GM11168 (cell line): ENCODE data around the gene AXIN2.

Source experiments
- in situ Hi-C: fragments of 300-500 bp; cut with MboI; formaldehyde crosslinking; loops from one replicate; pipeline ENCODE4 v1.12.0; 2022; ENCODE audit warnings: low sequenced_read_pairs; ENCODE audit not compliant: unreplicated experiment

Gene AXIN2, protein sequence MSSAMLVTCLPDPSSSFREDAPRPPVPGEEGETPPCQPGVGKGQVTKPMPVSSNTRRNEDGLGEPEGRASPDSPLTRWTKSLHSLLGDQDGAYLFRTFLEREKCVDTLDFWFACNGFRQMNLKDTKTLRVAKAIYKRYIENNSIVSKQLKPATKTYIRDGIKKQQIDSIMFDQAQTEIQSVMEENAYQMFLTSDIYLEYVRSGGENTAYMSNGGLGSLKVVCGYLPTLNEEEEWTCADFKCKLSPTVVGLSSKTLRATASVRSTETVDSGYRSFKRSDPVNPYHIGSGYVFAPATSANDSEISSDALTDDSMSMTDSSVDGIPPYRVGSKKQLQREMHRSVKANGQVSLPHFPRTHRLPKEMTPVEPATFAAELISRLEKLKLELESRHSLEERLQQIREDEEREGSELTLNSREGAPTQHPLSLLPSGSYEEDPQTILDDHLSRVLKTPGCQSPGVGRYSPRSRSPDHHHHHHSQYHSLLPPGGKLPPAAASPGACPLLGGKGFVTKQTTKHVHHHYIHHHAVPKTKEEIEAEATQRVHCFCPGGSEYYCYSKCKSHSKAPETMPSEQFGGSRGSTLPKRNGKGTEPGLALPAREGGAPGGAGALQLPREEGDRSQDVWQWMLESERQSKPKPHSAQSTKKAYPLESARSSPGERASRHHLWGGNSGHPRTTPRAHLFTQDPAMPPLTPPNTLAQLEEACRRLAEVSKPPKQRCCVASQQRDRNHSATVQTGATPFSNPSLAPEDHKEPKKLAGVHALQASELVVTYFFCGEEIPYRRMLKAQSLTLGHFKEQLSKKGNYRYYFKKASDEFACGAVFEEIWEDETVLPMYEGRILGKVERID

DNA sequence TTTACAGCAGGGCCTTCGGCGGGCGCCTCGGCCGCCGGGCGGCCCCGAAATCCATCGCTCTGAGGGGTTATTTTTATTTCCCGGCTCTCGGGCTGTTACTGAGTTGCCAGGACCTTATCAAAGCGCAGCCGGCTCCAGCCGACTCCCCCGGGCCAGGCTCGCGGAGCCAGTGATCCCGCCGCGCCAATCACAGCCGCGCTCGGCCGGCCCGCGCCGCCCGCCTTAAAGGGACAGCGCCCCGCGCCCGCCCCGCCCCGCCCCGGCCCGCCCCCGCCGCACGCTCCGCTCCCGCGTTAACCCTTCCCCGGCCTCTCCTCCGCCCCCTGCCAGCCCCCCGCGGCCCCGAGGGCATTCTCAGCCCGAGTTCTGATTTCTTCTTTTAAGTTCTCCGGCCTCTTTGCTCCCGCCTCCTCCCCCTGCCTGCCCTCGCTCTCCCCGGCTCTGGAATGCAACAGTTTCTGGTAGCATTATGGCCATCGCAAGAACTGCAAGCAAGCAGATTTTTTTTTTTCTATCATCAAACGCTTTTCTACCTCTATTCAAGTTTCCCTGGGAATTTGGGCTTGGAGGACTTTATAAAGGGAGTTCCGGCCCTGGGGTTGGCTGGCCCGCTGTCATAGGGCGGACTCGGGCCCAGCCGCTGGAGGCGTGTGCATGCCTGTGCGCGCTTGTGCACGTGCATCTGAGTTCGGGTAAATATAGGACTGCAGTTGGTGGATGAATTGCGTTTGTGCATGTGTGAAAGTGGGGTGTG is at the start of gene AXIN2:
AXIN2 (minus strand) TSS at position 197 of the 754 bp plus-strand sequence. CDS start 3,028 bp downstream, outside the sequence.
- in situ Hi-C loops: no loop called here

DNA sequence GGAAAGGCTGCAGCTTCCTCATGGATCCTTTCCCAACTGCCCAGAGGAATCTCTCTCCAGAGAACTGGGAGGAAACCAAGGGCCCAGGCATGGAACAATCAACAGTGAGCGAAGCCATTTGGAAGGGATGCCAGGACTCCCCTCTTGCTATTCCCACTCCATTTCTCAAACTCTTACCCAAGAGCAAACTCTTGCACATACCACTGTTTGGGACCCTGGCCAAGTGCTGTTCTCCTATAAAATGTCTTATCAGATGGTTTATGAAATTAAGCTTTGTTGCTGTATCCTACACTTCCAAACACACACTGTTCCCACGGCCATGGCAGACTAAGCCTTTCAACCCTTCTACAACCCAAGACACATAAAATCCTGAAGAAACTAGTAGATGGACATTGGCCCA is 48.3 kb upstream of the AXIN2 start:
- in situ Hi-C loops: no loop called here

DNA sequence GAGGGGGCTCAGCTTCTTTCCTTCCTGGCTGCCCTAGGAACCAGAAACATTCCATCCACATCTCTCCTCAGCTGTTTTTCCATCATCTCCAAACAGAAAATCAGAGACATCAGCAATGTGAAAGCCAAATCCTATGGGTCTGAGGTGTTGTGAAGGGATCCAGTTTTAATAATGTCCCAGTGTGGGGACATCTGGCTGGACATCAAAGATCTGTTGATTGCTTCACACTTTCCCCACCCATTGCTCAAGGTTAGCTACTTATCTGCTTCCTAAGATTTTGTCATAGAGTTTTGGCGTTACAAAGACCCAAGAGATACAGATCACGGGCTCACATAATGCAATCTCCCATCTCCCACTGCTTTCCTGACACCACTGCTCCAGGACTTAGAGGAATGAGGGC is 47.8 kb upstream of the AXIN2 start:
- in situ Hi-C loops: no loop called here

DNA sequence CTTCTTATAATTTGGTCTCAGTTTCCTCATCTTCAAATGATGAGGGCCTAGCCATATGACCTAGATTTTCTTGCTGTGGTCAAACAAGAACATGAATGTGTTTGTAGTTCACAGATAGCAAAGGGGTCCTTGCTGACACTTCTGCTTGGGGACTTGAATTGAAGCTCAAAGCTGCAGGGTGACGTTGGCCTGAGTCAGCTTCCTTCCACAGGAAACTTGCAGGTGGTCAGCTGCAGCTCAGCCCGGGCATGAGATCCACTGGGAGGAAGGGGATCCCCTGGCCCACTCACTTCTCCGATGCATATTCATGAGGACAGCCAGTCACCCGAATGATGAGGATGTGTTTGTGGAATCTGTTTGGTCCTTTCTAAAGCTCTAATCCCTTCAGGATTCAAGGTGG is 42.6 kb upstream of the AXIN2 start:
- in situ Hi-C loops: no loop called here

DNA sequence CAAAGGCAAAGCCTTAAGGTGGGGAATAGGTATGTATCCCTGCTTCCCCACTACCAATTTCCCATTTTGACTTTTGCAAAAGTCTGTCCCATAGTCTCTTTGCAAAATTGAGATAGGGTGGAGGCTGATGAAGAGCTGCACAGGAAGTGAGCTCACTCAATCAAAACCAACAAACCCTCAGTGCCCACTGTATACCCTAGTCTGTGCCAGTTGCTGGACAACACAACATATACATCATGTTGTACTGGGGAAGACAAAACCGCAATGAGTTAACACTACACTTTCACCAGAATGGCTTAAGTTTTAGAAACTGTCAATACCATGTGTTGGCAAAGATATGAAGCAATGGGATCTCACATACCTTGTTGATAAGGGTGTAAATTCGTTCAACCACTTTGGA is 40.4 kb upstream of the AXIN2 start:
- in situ Hi-C loops: no loop called here

DNA sequence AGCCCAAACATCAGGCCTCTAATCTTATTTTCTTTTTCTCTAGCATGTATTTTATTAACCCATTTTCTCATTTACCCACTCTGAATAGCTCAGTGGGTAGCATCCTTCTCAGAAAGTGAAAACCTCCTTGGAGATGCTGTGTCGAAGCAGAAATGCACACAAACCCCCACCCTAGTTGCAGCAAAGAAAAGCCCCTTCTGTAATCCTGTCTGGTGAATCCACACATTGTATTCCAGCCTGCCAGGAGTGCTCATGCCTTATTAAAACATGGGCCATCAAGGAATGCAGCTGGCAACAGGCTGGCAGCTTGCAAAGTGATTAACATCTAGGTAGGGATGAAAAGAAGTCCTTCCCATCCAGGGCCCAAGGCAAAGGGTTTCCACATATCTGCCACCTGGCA is 39.7 kb upstream of the AXIN2 start:
- in situ Hi-C loops: no loop called here

DNA sequence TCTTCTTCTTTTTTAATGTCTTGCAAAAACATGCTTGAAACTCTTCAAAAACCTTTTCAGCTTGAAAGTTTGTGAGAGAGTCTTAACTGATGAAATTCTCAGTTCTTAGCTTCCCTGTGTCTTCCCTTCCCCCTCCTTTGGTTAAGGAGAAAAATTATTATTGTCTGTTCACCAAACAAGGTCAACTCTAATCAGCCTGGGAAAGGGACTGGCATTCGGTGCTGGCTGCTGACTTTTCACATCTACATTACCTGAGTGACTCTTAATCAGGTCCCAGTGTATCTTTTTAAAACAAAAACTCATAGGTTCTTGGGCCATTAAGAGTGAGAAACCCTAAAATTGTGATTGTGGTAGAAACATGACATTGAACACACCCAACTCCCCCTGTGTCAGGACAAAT is 39.1 kb upstream of the AXIN2 start:
- in situ Hi-C loops: no loop called here

DNA sequence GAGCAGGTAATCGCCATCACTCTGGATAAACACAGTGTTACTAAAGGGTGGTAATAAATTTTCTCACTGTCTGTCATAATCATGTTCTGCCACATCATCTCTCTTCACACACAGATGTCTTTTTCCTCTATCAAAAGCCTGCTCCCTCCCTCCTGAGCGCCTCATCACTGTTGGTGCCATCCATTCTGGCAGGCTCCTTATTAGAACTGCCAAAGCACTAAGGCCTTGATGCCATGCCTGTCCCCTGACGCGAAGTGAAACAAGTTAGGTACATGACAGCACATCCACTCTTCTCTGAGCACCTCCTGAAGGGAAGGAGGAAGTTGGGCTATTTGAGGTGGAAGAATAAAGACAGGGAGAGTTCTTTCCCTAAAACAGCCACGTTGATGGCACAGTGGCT is 38.2 kb upstream of the AXIN2 start:
- in situ Hi-C loops: no loop called here

DNA sequence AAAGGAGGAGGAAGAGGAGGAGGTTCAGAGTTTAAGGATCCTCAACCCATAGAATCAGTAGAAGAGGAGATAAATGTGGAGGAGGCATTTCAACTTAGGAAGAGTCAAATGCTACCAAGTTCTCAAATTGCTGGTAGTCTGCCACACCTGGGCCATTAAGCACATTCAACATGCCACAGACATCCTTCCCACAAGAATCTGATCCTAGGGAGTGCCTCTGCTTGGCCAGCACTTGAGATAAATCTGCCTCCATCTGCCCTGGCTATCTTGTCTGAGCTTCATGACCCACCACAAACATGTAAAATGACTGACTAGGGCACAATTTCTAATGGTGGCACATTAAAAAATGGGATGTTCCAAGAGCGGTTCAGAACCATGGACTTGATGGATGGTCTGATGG is 37.3 kb upstream of the AXIN2 start:
- in situ Hi-C loops: no loop called here

DNA sequence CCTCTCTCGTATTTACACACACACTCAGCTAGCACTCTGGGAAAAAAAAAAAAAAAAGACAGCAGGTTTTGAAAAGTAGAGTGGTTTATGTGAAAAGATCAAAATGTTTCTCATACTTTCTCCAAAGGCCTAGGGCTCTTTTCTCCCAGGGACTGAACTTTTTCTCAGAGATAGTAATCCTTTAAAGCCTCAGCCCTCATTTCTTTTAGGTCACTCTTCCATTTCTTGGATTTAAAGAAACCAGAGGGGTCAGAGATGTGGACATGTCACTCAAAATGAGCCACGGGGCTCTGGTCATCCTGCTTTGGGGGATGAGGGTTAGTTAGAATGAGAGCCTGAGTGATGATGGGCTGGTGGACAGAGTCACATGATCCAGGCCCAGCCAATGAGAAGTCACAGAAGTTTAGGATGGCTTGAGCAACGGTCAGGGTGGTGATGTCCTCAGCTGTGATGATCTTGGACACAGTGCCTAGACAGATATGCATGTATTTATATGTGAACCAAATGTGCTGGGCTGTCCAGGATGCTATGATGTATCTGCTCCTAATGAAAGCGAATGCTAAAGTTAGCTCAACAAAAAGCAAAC is 33.7 kb upstream of the AXIN2 start:
- in situ Hi-C loops: no loop called here

DNA sequence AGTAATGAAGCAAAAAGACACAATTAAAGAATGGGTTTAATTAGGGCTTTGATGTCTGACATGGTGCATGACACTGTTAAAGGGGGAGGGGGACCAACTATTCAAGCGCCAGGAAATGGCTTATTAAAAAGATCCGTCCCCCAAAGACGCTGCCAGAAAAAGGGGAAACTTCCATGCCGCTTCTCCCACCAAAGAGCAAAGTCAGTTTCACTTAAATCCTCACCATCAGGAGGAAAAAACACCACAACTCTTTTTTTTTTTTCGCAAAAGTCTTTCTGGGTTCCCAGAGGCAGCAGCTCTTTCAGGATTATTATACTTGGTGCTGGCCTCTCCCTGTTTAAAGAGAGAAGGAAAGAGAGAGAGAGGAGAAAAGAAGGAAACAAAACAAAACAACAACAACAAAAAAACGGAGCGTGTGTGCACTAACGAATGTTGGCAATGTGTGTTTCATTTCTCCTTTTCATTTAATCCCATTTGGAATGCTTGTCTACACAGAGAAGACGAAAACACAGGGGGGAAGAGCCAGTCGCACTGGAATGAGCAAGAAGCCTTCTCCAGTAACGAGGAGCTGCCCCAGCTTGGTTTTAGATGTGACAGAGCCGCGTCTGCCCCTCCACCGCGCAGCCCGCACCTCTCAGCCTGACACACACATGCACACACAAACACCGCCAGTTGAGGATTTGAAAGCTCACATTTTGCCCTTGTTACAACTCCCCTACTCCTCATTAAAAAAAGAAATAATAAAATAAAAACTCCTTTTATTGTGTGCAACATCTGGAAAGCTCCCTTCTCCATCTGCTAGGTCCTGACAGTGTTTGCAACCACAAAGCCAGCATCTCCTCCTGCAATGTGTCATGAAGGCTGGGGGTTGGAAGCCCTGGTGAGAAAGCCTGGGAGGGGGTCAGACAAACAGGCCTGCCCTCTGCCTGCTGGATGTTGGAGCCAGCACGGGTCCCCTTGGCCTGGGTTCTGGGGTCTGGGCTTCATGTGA is 32.7 kb upstream of the AXIN2 start:
- in situ Hi-C loops: no loop called here

DNA sequence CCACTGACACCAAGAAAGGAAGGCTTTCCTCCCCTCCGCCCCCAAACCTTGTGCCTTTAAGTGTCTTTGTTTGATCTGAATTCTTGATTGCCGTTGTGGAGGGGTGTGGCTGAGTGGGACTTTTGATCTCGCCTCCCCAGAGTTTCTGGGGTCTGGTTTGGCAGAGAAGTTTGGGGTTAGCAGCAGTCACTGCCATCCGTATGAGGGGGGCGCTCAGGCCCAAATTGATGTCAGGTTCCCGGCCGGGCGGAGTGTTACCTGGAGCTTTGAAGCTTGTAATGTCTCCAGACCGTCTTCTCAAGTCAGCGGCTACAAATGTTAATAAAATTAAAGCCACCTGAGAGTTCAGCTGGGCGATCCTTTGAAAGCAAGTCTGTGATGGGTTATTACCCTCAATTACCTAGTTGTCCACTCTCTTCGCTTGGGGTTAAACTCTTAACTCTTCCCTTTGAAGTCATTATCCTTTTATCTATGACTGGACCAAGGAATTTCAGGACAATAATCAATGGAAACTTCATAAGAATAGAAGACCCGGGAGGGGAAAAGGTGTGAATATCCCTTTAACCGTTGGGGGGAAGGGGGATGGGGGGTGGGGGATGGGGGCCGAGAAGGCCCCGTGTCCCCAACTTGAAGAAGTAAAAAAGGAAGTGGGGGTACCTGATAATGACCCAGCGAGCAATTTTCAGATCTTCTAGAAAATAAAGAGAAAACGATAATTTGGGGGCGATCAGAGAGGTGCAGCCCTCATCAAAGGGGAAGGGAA is 31.8 kb upstream of the AXIN2 start:
- in situ Hi-C loops: no loop called here

DNA sequence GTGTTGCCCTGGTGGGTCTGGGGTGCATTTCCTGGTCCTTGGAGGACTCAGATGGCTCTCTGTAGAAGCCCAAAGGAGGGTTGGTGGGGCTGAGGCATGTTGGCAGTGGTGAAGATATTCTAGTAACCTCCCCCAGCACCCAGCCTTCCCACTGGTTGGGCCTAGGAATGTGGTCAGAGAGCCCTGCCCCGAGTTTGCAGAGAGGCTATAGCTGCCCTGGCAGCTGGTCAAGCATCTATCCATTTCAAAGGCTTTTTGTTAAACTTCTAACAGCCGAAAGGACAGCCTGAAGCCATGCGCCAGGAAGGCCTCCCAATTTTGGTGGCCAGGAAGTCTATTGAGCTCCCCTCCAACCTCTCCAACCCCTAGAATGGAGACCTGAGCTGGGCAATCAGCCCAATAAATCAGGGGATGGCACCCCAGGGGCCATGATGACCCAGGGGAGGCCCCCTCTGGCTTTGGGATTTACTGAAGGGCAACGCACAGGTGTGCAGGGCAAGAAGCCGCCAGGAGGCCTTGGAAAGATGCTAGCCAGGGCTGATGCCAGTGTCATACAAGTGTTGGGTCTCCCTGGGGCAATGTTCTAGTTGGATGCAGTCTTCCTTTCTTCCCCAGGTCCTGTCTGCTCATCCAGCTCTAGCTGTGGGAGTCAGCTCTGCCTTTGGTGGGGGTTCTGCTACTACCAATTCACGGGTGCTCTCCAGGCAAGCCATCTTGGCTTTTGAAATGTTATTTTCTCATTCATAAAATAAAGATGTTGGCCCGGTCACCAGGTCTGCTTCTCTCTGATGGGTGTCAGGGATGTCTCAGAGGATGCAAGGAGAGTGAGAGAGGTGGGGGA is 30.9 kb upstream of the AXIN2 start:
- in situ Hi-C loops: no loop called here

DNA sequence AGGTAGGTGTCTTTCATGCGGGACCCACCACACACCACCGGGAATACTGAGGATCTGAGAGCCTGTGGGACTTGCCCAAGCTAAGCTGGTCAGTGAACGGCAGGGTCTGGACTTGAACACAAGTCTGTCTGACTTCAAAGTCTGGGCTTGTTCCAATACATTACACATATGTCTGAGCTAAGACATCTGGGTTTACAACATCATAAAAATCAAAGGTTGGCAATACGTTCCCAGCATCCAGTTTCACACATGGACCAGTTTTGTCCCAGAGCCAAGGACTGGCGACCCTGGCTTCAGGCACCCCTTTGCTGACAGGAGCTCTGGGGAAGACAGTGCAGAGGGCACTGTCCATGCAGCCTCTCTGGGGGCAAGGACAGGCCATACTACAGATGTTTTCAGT is 27.9 kb upstream of the AXIN2 start:
- in situ Hi-C loops: no loop called here

DNA sequence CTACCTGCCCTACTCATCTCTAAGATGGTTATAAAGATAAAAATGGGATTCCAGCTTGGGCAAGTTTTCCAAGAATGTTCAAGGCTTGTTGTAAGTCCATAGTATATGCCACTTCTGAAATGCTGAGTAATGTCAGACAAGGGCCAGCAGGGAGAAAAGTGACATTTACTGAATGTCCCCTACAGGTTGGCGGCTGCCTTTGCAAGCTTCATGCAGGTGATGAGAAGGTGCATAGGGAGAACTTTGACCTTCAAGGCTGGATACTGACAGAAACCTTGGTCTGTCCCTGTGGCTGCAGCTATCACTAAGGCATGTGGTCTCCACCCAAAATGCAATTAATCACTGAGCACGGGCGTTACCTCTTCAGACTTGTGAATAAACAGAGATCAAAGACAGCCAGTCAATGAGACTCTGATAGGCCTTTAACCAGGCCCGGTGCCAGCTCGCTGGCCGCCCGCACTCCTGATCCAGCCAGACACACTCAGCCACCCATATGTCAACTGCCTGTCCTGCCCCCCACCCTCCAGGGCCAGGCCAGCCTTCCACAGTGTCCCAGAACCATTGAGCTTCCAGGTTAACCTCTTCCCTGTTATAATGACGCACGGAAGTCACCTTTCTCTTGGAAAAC is 26.8 kb upstream of the AXIN2 start:
- in situ Hi-C loops: no loop called here

DNA sequence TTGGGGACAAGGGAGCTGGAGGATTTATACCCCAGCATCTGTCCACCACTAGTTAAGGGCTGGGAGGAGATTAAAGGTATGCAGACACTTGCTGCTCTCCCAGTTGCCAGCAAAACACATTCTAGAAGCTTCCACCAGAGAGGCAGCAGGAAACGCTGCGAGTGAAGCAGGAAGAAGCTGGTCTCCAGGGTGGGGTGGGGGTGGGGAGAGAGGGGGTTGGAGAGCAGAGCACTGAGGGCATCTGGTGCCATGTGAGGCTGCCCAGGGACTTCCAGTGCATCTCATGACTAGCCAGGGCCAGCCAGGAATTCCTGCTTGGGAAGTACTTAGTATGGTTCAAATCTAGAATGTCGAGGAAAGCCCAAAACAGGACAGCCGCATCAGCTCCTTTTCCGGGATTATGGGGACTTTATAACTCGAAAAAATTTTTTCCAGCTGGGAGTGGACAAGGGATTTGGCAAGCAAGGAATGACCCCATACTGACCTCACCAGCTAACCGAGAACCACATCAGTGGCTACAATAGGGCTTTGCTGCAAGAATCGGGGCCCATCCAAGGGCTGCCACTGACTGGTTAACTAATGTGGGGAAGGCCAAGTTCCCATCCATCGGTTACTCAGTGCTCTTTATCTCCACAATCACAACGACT is 26.2 kb upstream of the AXIN2 start:
- in situ Hi-C loops: no loop called here

DNA sequence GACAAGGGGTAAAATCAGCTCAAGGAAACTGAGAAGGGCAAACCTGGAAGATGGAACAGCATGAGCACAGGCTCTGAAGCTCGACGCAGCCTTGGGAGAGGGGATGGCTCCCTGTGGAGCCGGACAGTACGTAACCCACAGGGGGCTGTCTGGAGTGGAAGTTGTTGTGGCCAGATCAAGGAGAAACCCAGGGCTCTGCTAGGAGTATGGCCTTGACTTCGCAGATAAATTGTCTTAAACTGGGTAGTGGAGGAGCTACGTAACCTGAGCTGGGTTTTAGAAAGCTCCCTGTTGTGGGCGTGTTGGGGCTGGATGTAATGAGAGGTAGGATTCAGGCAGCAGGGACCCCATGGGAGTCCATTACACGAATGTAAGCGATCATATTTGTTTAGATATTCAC is 25.5 kb upstream of the AXIN2 start:
- in situ Hi-C loops: no loop called here
